Sigmoid colon (tissue), 7 donors: ENCODE measurements around the gene ANKRD13C. TPM values are rescaled to one million over a fixed set of nuclear protein-coding genes. Genes with fewer than 3 reads are reported as not detected.

Experiments
- DNase-seq: peaks from one replicate; pipeline ENCODE4 v3.0.0-alpha.2; 2019
- H3K27ac ChIP-seq, 4 donors: fragments of 200-600 bp; sonication (generic); one replicate each; pipeline ENCODE4 v1.5.1; 2016 to 2019; ENCODE audit warnings: mild to moderate bottlenecking in 1 of 4
- H3K27me3 ChIP-seq, 3 donors: fragments of 200-600 bp; sonication (generic); one replicate each; pipeline ENCODE4 v1.5.1; 2019; ENCODE audit warnings: mild to moderate bottlenecking in 1 of 3
- H3K36me3 ChIP-seq, 4 donors: fragments of 200-600 bp; sonication (generic); one replicate each; pipeline ENCODE4 v1.5.1; 2016 to 2019
- H3K4me1 ChIP-seq, 4 donors: fragments of 200-600 bp; sonication (generic); one replicate each; pipeline ENCODE4 v1.5.1; 2017 to 2019
- H3K4me3 ChIP-seq, 4 donors: fragments of 200-600 bp; sonication (generic); one replicate each; pipeline ENCODE4 v1.5.1; 2017 to 2019; ENCODE audit warnings: mild to moderate bottlenecking in 2 of 4, moderate library complexity in 1 of 4
- H3K9me3 ChIP-seq, 4 donors: fragments of 200-600 bp in 3 of 4; sonication (generic) in 3 of 4; one replicate each; pipeline versions ENCODE4 v1.5.1 to v1.6.1; 2013 to 2019
- CTCF ChIP-seq, 4 experiments: fragments of 450-650 bp in 3 of 4; fragments of 200-600 bp in 1 of 4; IDR thresholded peaks; one replicate each; pipeline ENCODE4 v1.5.1; 2016 to 2019; ENCODE audit warnings: antibody characterized with exemption in 4 of 4, mild to moderate bottlenecking in 3 of 4, moderate library complexity in 2 of 4
- EP300 ChIP-seq, 4 donors: sonication (generic); formaldehyde crosslinking; IDR thresholded peaks; one replicate each; pipeline ENCODE4 v1.6.1; 2017; ENCODE audit warnings: antibody characterized with exemption in 4 of 4
- POLR2A ChIP-seq, 2 donors: fragments of 450-650 bp; IDR thresholded peaks; one replicate each; pipeline ENCODE4 v1.6.1; 2016; ENCODE audit warnings: antibody characterized with exemption in 2 of 2, mild to moderate bottlenecking in 2 of 2, moderate library complexity in 2 of 2
- POLR2AphosphoS5 ChIP-seq, 4 donors: sonication (generic); formaldehyde crosslinking; IDR thresholded peaks; one replicate each; pipeline ENCODE4 v1.6.1; 2017; ENCODE audit warnings: antibody characterized with exemption in 4 of 4
- WGBS, 2 donors: extraction: QIAGEN DNeasy Blood & Tissue Kit; methylation state at CpG; one replicate each; pipeline ENCODE4 v1.1.7; 2013; 5-methylcytosine and 5-hydroxymethylcytosine counted together
- intact Hi-C: fragments of 100-400 bp; cut with DNase I; formaldehyde crosslinking; loops from one replicate; pipeline ENCODE4 v1.15.1; 2023
- polyA plus RNA-seq, 3 donors: library from polyadenylated mRNA; stranded (reverse); fragments of 200-250 nt; gene quantifications; one replicate each; pipeline ENCODE4 v1.2.3, GENCODE V29; 2013
- total RNA-seq, 4 donors: library from RNA; depleted of rRNA; stranded (reverse); fragments of >200 nt; gene quantifications; one replicate each; pipeline ENCODE4 v1.1.0, GENCODE V29; 2016
- donor health status: healthy with polysubstance abuse.
- donor health status: Bipolar disorder and iron deficiency.
- donor health status: healthy.

Gene ANKRD13C
- total and polyA plus RNA-seq, 7 donors, result 10.6 to 34.2 (median 22.8) TPM

DNA sequence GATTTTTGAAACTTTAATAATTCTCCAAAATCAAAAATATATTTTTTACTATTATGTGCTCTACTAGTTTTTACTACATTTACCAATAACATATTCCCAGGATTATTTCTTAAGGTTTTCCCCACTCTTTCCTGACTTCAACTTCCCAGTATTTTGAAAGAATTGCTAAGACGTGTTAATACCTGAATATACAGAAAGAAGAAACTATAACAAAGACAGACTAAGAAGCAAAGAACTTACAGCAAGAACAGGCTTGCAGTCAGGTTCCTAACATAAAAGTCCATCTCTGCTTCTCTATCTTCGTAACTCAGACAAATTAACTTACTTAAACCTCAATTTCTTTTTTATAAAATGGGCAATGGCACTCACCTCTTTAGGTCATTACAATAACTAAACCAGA is 70.2 kb downstream of the ANKRD13C start:
- Histone ChIP-seq H3K4me1 (no peaks in the 10 kb centered on the region), H3K36me3 (peaks cover 0 to 39% (median 0%) of the 10 kb centered on the region in 4 donors), H3K27ac (no peak overlapping the region), H3K9me3 (no peaks in the 10 kb centered on the region), H3K27me3 (no peaks in the 10 kb centered on the region), H3K4me3 (no peak overlapping the region)
- intact Hi-C loops, result no loop called here
- 97 to 98% methylated on average over 2 of the region's 2 CpGs for WGBS, 2 donors
- DNase-seq, result no peak
- no peak for TF ChIP-seq EP300 (IDR thresholded peaks at IDR 0.05)
- TF ChIP-seq POLR2A (IDR thresholded peaks at IDR 0.05), result no peak
- TF ChIP-seq POLR2AphosphoS5 (IDR thresholded peaks at IDR 0.05), result no peak
- TF ChIP-seq CTCF (IDR thresholded peaks at IDR 0.05), result no peak

GRCh38 chr1:70278710-70279109 is 75.8 kb downstream of the ANKRD13C start:
- no peak overlapping the region for H3K4me3 ChIP-seq
- no peak overlapping the region for H3K27ac ChIP-seq
- H3K27me3 ChIP-seq, result no peaks in the 10 kb centered on the region
- peaks cover 0 to 53% (median 0%) of the 10 kb centered on the region in 4 donors for H3K36me3 ChIP-seq
- intact Hi-C loops, result no loop called here
- 22 to 76% methylated on average over 1 of the region's 1 CpG for WGBS, 2 donors
- H3K9me3 ChIP-seq, result no peaks in the 10 kb centered on the region
- DNase-seq, result no peak
- TF ChIP-seq POLR2A (IDR thresholded peaks at IDR 0.05) (no peak), EP300 (IDR thresholded peaks at IDR 0.05) (no peak), POLR2AphosphoS5 (IDR thresholded peaks at IDR 0.05) (no peak), CTCF (IDR thresholded peaks at IDR 0.05) (no peak)
- no peaks in the 10 kb centered on the region for H3K4me1 ChIP-seq

- no peaks in the 10 kb centered on the region for H3K27me3 ChIP-seq
- 88% methylated on average over 5 of the region's 5 CpGs for WGBS, 2 donors
- H3K9me3 ChIP-seq, result no peaks in the 10 kb centered on the region
- no peak overlapping the region for H3K4me3 ChIP-seq
- intact Hi-C loops, result no loop called here
- no peaks in the 10 kb centered on the region for H3K4me1 ChIP-seq
- no peak overlapping the region for H3K27ac ChIP-seq
- TF ChIP-seq EP300 (IDR thresholded peaks at IDR 0.05) (no peak), POLR2AphosphoS5 (IDR thresholded peaks at IDR 0.05) (no peak), POLR2A (IDR thresholded peaks at IDR 0.05) (no peak), CTCF (IDR thresholded peaks at IDR 0.05) (no peak)
- peaks cover 0 to 48% (median 0%) of the 10 kb centered on the region in 4 donors for H3K36me3 ChIP-seq
- DNase-seq, result no peak
Observed at GRCh38 chr1:70277875-70278274, 76.6 kb downstream of the ANKRD13C start.

DNA sequence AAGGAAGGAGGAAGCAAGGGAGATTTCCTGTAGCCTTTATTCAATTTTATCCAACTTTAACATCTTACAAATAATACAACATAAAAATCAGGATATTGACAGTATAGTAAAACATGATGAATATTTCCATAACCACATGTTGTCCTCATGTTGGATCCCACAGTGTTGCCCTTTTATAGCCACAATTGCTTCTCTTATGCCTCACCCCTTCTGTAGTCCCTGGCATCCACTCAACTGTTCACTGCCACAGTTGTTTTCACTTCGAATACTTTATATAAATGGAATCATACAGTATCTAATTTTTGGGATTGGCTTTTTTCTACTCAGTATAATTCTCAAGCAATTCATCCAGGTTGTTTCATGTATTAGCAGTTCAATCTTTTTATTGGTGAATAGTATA is 88.6 kb downstream of the ANKRD13C start:
- intact Hi-C loops, result no loop called here
- peaks cover 0 to 45% (median 13%) of the 10 kb centered on the region in 4 donors for H3K36me3 ChIP-seq

More for the DNA sequence above, 88.6 kb downstream of the ANKRD13C start:
- H3K4me3 ChIP-seq, result no peak overlapping the region
- no peak for TF ChIP-seq EP300 (IDR thresholded peaks at IDR 0.05)
- no peak for TF ChIP-seq CTCF (IDR thresholded peaks at IDR 0.05)
- TF ChIP-seq POLR2A (IDR thresholded peaks at IDR 0.05), result no peak
- no peak for TF ChIP-seq POLR2AphosphoS5 (IDR thresholded peaks at IDR 0.05)
- no peak overlapping the region for H3K27ac ChIP-seq
- H3K9me3 ChIP-seq, result no peaks in the 10 kb centered on the region
- no peaks in the 10 kb centered on the region for H3K27me3 ChIP-seq
- 78 to 93% methylated on average over 1 of the region's 1 CpG for WGBS, 2 donors
- H3K4me1 ChIP-seq, result no peaks in the 10 kb centered on the region
- no peak for DNase-seq
